HG03565 (cell line): ENCODE results near the gene OR9Q1.

ENCODE experiments used
- ATAC-seq: cut with Tn5 transposase; IDR thresholded peaks from one replicate; pipeline ENCODE4 v1.9.1; 2021; ENCODE audit warnings: mild to moderate bottlenecking, moderate library complexity; ENCODE audit not compliant: unreplicated experiment

Gene OR9Q1

GRCh38 chr11:58030653-58031052 is 7.0 kb downstream of the OR9Q1 start, which contains the start of gene OR6Q1:
OR6Q1 (plus strand) TSS chr11:58030953; CDS start chr11:58030953, 0 bp downstream.
- ATAC-seq = no peak

GRCh38 chr11:58034471-58034870 is 10.8 kb downstream of the OR9Q1 start:
- ATAC-seq = no peak

GRCh38 chr11:58039589-58039988 is 15.9 kb downstream of the OR9Q1 start:
- ATAC-seq = no peak

- ATAC-seq = no peak
Observed at GRCh38 chr11:58043379-58043778, 19.7 kb downstream of the OR9Q1 start.

- ATAC-seq = no peak
Observed at GRCh38 chr11:58046231-58046630, 22.6 kb downstream of the OR9Q1 start.

- ATAC-seq = no peak
Observed at GRCh38 chr11:58047818-58048217, 24.1 kb downstream of the OR9Q1 start.

- ATAC-seq = no peak
Observed at GRCh38 chr11:58055806-58056401, 32.2 kb downstream of the OR9Q1 start.

- ATAC-seq = no peak
Observed at GRCh38 chr11:58057481-58057880, 33.8 kb downstream of the OR9Q1 start.

- ATAC-seq = no peak
Observed at GRCh38 chr11:58058276-58059006, 34.8 kb downstream of the OR9Q1 start.

- ATAC-seq = no peak
Observed at GRCh38 chr11:58059007-58059350, 35.3 kb downstream of the OR9Q1 start.

- ATAC-seq = no peak
Observed at GRCh38 chr11:58060535-58060934, 36.9 kb downstream of the OR9Q1 start.

GRCh38 chr11:58060939-58061672 is 37.4 kb downstream of the OR9Q1 start:
- no peak for ATAC-seq

- ATAC-seq = peak; percentile 46
Observed at GRCh38 chr11:58061813-58062212, 38.1 kb downstream of the OR9Q1 start.

- no peak for ATAC-seq
Observed at GRCh38 chr11:58067685-58068084, 44.0 kb downstream of the OR9Q1 start.

- ATAC-seq = no peak
Observed at GRCh38 chr11:58068655-58069054, 45.0 kb downstream of the OR9Q1 start.

- no peak for ATAC-seq
Observed at GRCh38 chr11:58070585-58070984, 46.9 kb downstream of the OR9Q1 start.

- ATAC-seq = no peak
Observed at GRCh38 chr11:58075781-58076180, 52.1 kb downstream of the OR9Q1 start.

- ATAC-seq = no peak
Observed at GRCh38 chr11:58086528-58086927, 62.8 kb downstream of the OR9Q1 start.

GRCh38 chr11:58097437-58097836 is 73.8 kb downstream of the OR9Q1 start:
- no peak for ATAC-seq

- no peak for ATAC-seq
Observed at GRCh38 chr11:58121096-58121495, 97.4 kb downstream of the OR9Q1 start.

- no peak for ATAC-seq
Observed at GRCh38 chr11:58125469-58125868, 101.8 kb downstream of the OR9Q1 start, which contains the start of gene OR9I1. OR9I1 (minus strand) TSS chr11:58125530; CDS start chr11:58119444, 6,086 bp downstream.

GRCh38 chr11:58127350-58127749 is 103.7 kb downstream of the OR9Q1 start:
- no peak for ATAC-seq
